Hepatocyte (in vitro differentiated cells): Measurements from ENCODE around the gene MRPS22.

Experiments used
- CTCF ChIP-seq: fragments of 200-600 bp; sonication (generic); IDR thresholded peaks from 2 replicates; pipeline ENCODE4 v1.5.1; 2016; ENCODE audit warnings: antibody characterized with exemption, mild to moderate bottlenecking; ENCODE audit not compliant: poor library complexity
- EZH2 ChIP-seq: fragments of 200-600 bp; sonication (generic); IDR thresholded peaks from 2 replicates; pipeline ENCODE4 v1.6.1; 2016; ENCODE audit warnings: antibody characterized with exemption, mild to moderate bottlenecking, borderline replicate concordance
- EZH2phosphoT487 ChIP-seq: fragments of 200-600 bp; sonication (generic); IDR thresholded peaks from one replicate; pipeline ENCODE4 v1.6.1; 2018; ENCODE audit warnings: antibody characterized with exemption, mild to moderate bottlenecking, low read depth, moderate library complexity; ENCODE audit not compliant: unreplicated experiment, severe bottlenecking

GRCh38 chr3:139309061-139309591 lies 34.7 kb upstream of the MRPS22 start:
- TF ChIP-seq CTCF (no peak), EZH2phosphoT487 (no peak), EZH2 (no peak)
